Transverse colon (tissue), 4 donors: ENCODE results near the gene KRT72. TPM values are rescaled to one million over a fixed set of nuclear protein-coding genes. Genes with fewer than 3 reads are reported as not detected.

Source experiments
- DNase-seq: peaks from one replicate; pipeline ENCODE4 v3.0.0-alpha.2; 2019
- H3K27ac ChIP-seq, 4 donors: fragments of 200-600 bp; sonication (generic); 2 replicates each; pipeline ENCODE4 v1.5.1; 2016 to 2018; ENCODE audit warnings: inconsistent platforms in 4 of 4
- H3K27me3 ChIP-seq: fragments of 200-600 bp; sonication (generic); 2 replicates; pipeline ENCODE4 v1.5.1; 2017; ENCODE audit warnings: inconsistent platforms
- H3K36me3 ChIP-seq, 4 donors: fragments of 200-600 bp; sonication (generic); 2 replicates each; pipeline ENCODE4 v1.5.1; 2017 to 2019; ENCODE audit warnings: inconsistent platforms in 4 of 4
- H3K4me1 ChIP-seq, 4 donors: fragments of 200-600 bp; sonication (generic); 2 replicates each; pipeline ENCODE4 v1.5.1; 2017 to 2020; ENCODE audit warnings: inconsistent platforms in 4 of 4
- H3K4me3 ChIP-seq, 4 donors: fragments of 200-600 bp; sonication (generic); 1 replicate in 1 of 4; 2 replicates in 3 of 4; pipeline versions ENCODE4 v1.5.1 to v1.6.1; 2017 to 2019; ENCODE audit warnings: inconsistent platforms in 4 of 4
- H3K9me3 ChIP-seq, 2 donors: fragments of 200-600 bp; sonication (generic); 2 replicates each; pipeline ENCODE4 v1.5.1; 2017 to 2019; ENCODE audit warnings: inconsistent platforms in 2 of 2
- CTCF ChIP-seq, 5 experiments: fragments of 200-600 bp in 3 of 5; fragments of 450-650 bp in 2 of 5; sonication (generic) in 3 of 5; IDR thresholded peaks; 1 replicate in 2 of 5; 2 replicates in 3 of 5; pipeline ENCODE4 v1.5.1; 2016 to 2017; ENCODE audit warnings: antibody characterized with exemption in 5 of 5, inconsistent platforms in 3 of 5, mild to moderate bottlenecking in 2 of 5, moderate library complexity in 1 of 5
- EP300 ChIP-seq: sonication (generic); formaldehyde crosslinking; IDR thresholded peaks from one replicate; pipeline ENCODE4 v1.6.1; 2017; ENCODE audit warnings: antibody characterized with exemption, low read depth
- POLR2A ChIP-seq: fragments of 450-650 bp; IDR thresholded peaks from one replicate; pipeline ENCODE4 v1.6.1; 2016; ENCODE audit warnings: antibody characterized with exemption, mild to moderate bottlenecking, moderate library complexity
- POLR2AphosphoS5 ChIP-seq, 3 donors: sonication (generic); formaldehyde crosslinking; IDR thresholded peaks; one replicate each; pipeline ENCODE4 v1.6.1; 2016; ENCODE audit warnings: antibody characterized with exemption in 3 of 3
- WGBS, 2 donors: methylation state at CpG; one replicate each; pipeline ENCODE4 v1.1.5; 2018; ENCODE audit warnings: low coverage in 1 of 2; 5-methylcytosine and 5-hydroxymethylcytosine counted together
- in situ Hi-C, 4 donors: fragments of 200-750 bp; cut with MboI; loops; one replicate each; pipeline versions ENCODE4 v1.15.0 to v1.15.1; 2017; ENCODE audit warnings: low sequenced_read_pairs in 3 of 4, low pct_ligation_motif_present in 1 of 4, low pct_unique_long_range_greater_than_20kb in 1 of 4
- intact Hi-C: fragments of 100-400 bp; cut with DNase I; formaldehyde crosslinking; loops from one replicate; pipeline ENCODE4 v1.15.1; 2023; ENCODE audit warnings: low total_unique reads
- total RNA-seq, 4 donors: library from RNA; depleted of rRNA; stranded (reverse); fragments of >200 nt; gene quantifications; one replicate each; pipeline ENCODE4 v1.1.0, GENCODE V29; 2016

Gene KRT72
- total RNA-seq, 4 donors from 2014 or later: not detected

GRCh38 chr12:52604859-52605258 is 3.6 kb upstream of the KRT72 start:
- Histone ChIP-seq H3K27ac (no peak overlapping the region), H3K27me3 (peaks cover 45% of the 10 kb centered on the region), H3K4me3 (no peak overlapping the region), H3K9me3 (no peaks in the 10 kb centered on the region), H3K36me3 (no peaks in the 10 kb centered on the region), H3K4me1 (no peaks in the 10 kb centered on the region)
- intact Hi-C loops (no loop called here), in situ Hi-C loops (no loop called here)
- no peak for DNase-seq
- no peak for TF ChIP-seq POLR2A

GRCh38 chr12:52603314-52603713 is 2.1 kb upstream of the KRT72 start:
- TF ChIP-seq CTCF (IDR thresholded peaks at IDR 0.05): no peak
- TF ChIP-seq EP300: no peak
- no peak for TF ChIP-seq POLR2AphosphoS5 (IDR thresholded peaks at IDR 0.05)
- no peak for TF ChIP-seq POLR2A
- 80% methylated on average over 2 of the region's 2 CpGs; no CpG with 5 or more reads in 1 of the 2 donors for WGBS, 2 donors
- Histone ChIP-seq H3K27me3 (peaks cover 43% of the 10 kb centered on the region), H3K4me1 (no peaks in the 10 kb centered on the region), H3K4me3 (no peak overlapping the region), H3K9me3 (no peaks in the 10 kb centered on the region), H3K27ac (no peak overlapping the region), H3K36me3 (no peaks in the 10 kb centered on the region)
- DNase-seq: no peak
- in situ Hi-C loops: no loop called here
- intact Hi-C loops: no loop called here

GRCh38 chr12:52602552-52602951 is 1.3 kb upstream of the KRT72 start:
- DNase-seq: no peak
- WGBS, 2 donors: 86 to 92% methylated on average over 5 of the region's 5 CpGs
- Histone ChIP-seq H3K4me1 (no peaks in the 10 kb centered on the region), H3K27me3 (peaks cover 47% of the 10 kb centered on the region), H3K36me3 (no peaks in the 10 kb centered on the region), H3K27ac (no peak overlapping the region), H3K4me3 (no peak overlapping the region), H3K9me3 (no peaks in the 10 kb centered on the region)
- intact Hi-C loops: no loop called here
- TF ChIP-seq POLR2AphosphoS5 (IDR thresholded peaks at IDR 0.05): no peak
- no peak for TF ChIP-seq EP300
- no peak for TF ChIP-seq POLR2A
- no peak for TF ChIP-seq CTCF (IDR thresholded peaks at IDR 0.05)
- in situ Hi-C loops: no loop called here

- intact Hi-C loops: no loop called here
- Histone ChIP-seq H3K4me3 (no peak overlapping the region), H3K27me3 (peaks cover 50% of the 10 kb centered on the region), H3K9me3 (no peaks in the 10 kb centered on the region), H3K4me1 (no peaks in the 10 kb centered on the region), H3K27ac (no peak overlapping the region), H3K36me3 (no peaks in the 10 kb centered on the region)
- TF ChIP-seq POLR2A: no peak
- no peak for TF ChIP-seq EP300
- TF ChIP-seq POLR2AphosphoS5 (IDR thresholded peaks at IDR 0.05): no peak
- TF ChIP-seq CTCF (IDR thresholded peaks at IDR 0.05): no peak
- DNase-seq: no peak
- in situ Hi-C loops: no loop called here
- 75% methylated on average over 2 to 4 of the region's 4 CpGs for WGBS, 2 donors
These were observed 408 bp upstream of the KRT72 start for GRCh38 chr12:52601671-52602070.

- DNase-seq: no peak
- intact Hi-C loops (no loop called here), in situ Hi-C loops (no loop called here)
- no peaks in the 10 kb centered on the region for H3K36me3 ChIP-seq
- H3K4me1 ChIP-seq: no peaks in the 10 kb centered on the region
- H3K27me3 ChIP-seq: peaks cover 56% of the 10 kb centered on the region
- H3K9me3 ChIP-seq: no peaks in the 10 kb centered on the region
- TF ChIP-seq POLR2A (no peak), POLR2AphosphoS5 (IDR thresholded peaks at IDR 0.05) (no peak), EP300 (no peak), CTCF (IDR thresholded peaks at IDR 0.05) (no peak)
- no peak overlapping the region for H3K4me3 ChIP-seq
- WGBS, 2 donors: 80 to 87% methylated on average over 12 of the region's 12 CpGs
- no peak overlapping the region for H3K27ac ChIP-seq
These were observed 788 bp downstream of the KRT72 start for GRCh38 chr12:52600475-52600874.
